OCI-LY7 (cell line): ENCODE measurements around the gene ZNF552.
"Not testable (repeated sequence)": the region's sequence is repeated elsewhere in the genome, so short reads cannot be mapped to it uniquely, and the experiment has no call there.

ENCODE experiments used
- EZH2phosphoT487 ChIP-seq: fragments of 200-600 bp; sonication (generic); IDR thresholded peaks from 2 replicates; pipeline ENCODE4 v1.6.1; 2018; ENCODE audit warnings: low read depth, borderline replicate concordance, mild to moderate bottlenecking, mixed run types, antibody characterized with exemption, low read length, moderate library complexity, mixed read lengths
- TF ChIP-seq, protein P1 (sequence below): fragments of 200-600 bp; sonication (generic); conservative IDR thresholded peaks from 2 replicates; pipeline ENCODE4 v1.5.1; 2014; ENCODE audit warnings: mild to moderate bottlenecking, antibody characterized with exemption, low read length, moderate library complexity, mixed read lengths

DNA sequence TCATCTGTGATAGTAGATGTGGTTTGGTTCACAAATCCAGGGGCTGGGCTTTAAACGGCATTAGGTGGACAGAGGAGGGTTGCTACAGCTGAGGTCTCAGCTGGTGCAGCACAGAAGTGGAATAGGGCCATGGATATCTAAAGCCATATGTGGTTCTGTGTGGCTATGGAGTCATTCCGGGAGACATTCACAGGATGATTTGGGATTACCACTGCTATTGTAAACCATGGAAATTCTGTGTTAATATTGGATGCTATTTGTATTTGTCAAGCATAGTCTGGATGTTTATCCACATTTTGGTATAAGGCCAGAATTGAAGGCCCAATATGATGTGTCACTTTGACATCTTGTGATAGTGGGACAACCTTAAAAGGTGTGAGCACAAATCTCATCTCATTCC, 8.4 kb upstream of the ZNF552 start:
- TF ChIP-seq, protein P1, sequence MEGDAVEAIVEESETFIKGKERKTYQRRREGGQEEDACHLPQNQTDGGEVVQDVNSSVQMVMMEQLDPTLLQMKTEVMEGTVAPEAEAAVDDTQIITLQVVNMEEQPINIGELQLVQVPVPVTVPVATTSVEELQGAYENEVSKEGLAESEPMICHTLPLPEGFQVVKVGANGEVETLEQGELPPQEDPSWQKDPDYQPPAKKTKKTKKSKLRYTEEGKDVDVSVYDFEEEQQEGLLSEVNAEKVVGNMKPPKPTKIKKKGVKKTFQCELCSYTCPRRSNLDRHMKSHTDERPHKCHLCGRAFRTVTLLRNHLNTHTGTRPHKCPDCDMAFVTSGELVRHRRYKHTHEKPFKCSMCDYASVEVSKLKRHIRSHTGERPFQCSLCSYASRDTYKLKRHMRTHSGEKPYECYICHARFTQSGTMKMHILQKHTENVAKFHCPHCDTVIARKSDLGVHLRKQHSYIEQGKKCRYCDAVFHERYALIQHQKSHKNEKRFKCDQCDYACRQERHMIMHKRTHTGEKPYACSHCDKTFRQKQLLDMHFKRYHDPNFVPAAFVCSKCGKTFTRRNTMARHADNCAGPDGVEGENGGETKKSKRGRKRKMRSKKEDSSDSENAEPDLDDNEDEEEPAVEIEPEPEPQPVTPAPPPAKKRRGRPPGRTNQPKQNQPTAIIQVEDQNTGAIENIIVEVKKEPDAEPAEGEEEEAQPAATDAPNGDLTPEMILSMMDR: not testable (repeated sequence)
- not testable (repeated sequence) for TF ChIP-seq EZH2phosphoT487
